ENCODE results near the gene BRAF. TPM values are rescaled to one million over a fixed set of nuclear protein-coding genes. Genes with fewer than 3 reads are reported as not detected.
"Not testable (repeated sequence)": the region's sequence is repeated elsewhere in the genome, so short reads cannot be mapped to it uniquely, and the experiment has no call there.

The BRAF gene
- total RNA-seq, 1 donor from 2014 or later = 48.0 TPM

DNA sequence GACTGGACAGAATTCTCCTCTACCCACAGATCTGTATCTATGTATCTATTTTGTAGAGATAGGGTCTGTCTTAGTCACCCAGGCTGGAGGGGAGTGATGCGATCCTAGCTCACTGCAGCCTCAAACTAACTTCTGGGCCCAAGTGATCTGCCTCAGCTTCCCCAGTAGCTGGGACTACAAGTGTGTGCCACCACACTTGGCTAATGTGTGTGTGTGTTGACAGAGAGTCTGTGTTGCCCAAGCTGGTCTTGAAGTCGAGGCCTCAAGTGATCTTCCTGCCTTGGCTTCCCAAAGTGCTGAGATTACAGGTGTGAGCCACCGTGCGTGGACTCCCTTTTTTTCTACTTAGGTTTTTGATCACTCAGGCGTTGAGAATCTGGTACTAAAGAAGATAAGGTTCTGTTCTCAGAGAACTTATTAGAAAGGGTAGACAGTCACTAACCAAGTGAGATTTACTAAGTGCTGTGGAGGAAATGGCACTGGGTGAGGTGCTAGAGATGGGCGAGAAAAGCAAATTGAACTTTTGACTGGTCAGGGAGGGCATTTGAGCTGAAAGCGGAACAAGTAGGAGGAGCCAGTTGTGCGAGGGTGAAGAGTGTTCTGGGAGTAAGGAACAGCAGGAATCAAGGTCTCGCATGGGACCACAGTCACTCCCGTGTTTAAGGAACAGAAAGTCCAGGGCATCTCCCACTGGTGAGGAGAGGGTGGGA lies 210.2 kb downstream of the BRAF start:
- Histone ChIP-seq H3K4me3 (no peak overlapping the region), H2AFZ (replicated peaks) (no peak overlapping the region), H3F3A (ENCODE audit: low read depth) (no peaks in the 10 kb centered on the region), H3K4me1 (no peaks in the 10 kb centered on the region), H3K27ac (no peak overlapping the region), H3K79me2 (ENCODE audit: low read depth) (no peaks in the 10 kb centered on the region), H3K36me3 (no peaks in the 10 kb centered on the region), H4K20me1 (ENCODE audit: low read depth) (no peaks in the 10 kb centered on the region), H3K4me2 (no peak overlapping the region), H3K27me3 (no peaks in the 10 kb centered on the region), H3K9ac (no peak overlapping the region), H3K9me3 (ENCODE audit: low read depth) (no peaks in the 10 kb centered on the region)
- Mint-ChIP-seq H3K4me3 (no peak overlapping the region), H3K4me1 (no peaks in the 10 kb centered on the region), H3K27me3 (ENCODE audit: insufficient read depth, low read depth) (no peaks in the 10 kb centered on the region), H3K27ac (no peak overlapping the region), H3K9me3 (peaks cover 18% of the 10 kb centered on the region), H3K36me3 (peaks cover 23% of the 10 kb centered on the region)
- TF ChIP-seq EZH2phosphoT487 (IDR thresholded peaks at IDR 0.05) (no peak), EZH2 (IDR thresholded peaks at IDR 0.05) (no peak), CTCF (IDR thresholded peaks at IDR 0.05) (no peak)
- no peak for DNase-seq (ENCODE audit: low spot score)

DNA sequence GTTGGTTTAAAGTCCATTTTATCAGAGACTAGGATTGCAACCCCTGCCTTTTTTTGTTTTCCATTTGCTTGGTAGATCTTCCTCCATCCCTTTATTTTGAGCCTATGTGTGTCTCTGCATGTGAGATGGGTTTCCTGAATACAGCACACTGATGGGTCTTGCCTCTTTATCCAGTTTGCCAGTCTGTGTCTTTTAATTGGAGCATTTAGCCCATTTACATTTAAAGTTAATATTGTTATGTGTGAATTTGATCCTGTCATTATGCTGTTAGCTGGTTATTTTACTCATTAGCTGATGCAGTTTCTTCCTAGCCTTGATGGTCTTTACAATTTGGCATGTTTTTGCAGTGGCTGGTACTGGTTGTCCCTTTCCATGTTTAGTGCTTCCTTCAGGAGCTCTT lies 212.3 kb downstream of the BRAF start:
- H3K27me3 ChIP-seq; H3K9me3 ChIP-seq (ENCODE audit: low read depth); DNase-seq (ENCODE audit: low spot score); H3K36me3 ChIP-seq; H4K20me1 ChIP-seq (ENCODE audit: low read depth); H3K4me1 ChIP-seq; H3K27ac Mint-ChIP-seq; H3K27ac ChIP-seq; H3K27me3 Mint-ChIP-seq (ENCODE audit: insufficient read depth, low read depth); H3K4me3 ChIP-seq; H2AFZ ChIP-seq (replicated peaks); H3K79me2 ChIP-seq (ENCODE audit: low read depth); H3K9ac ChIP-seq; H3K4me3 Mint-ChIP-seq; H3K4me1 Mint-ChIP-seq; H3F3A ChIP-seq (ENCODE audit: low read depth); H3K4me2 ChIP-seq: not testable (repeated sequence)
- peaks cover 18% of the 10 kb centered on the region for H3K9me3 Mint-ChIP-seq
- peaks cover 23% of the 10 kb centered on the region for H3K36me3 Mint-ChIP-seq

DNA sequence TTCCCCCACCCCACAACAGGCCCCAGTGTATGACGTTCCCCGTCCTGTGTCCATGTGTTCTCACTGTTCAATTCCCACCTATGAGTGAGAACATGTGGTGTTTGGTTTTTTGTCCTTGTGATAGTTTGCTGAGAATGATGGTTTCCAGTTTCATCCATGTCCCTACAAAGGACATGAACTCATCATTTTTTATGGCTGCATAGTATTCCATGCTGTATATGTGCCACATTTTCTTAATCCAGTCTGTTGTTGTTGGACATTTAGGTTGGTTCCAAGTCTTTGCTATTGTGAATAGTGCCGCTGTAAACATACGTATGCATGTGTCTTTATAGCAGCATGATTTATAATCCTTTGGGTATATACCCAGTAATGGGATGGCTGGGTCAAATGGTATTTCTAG lies 216.0 kb downstream of the BRAF start:
- not testable (repeated sequence) for H3K27me3 ChIP-seq; DNase-seq (ENCODE audit: low spot score); H3K9me3 ChIP-seq (ENCODE audit: low read depth); H3K9ac ChIP-seq; H3K4me2 ChIP-seq; H3K79me2 ChIP-seq (ENCODE audit: low read depth); H3K4me3 Mint-ChIP-seq; H3F3A ChIP-seq (ENCODE audit: low read depth); H3K27ac Mint-ChIP-seq; H2AFZ ChIP-seq (replicated peaks); H3K36me3 ChIP-seq; H3K4me1 Mint-ChIP-seq; H3K4me3 ChIP-seq; H3K27ac ChIP-seq; H3K4me1 ChIP-seq; H4K20me1 ChIP-seq (ENCODE audit: low read depth); H3K27me3 Mint-ChIP-seq (ENCODE audit: insufficient read depth, low read depth)
- peaks cover 12% of the 10 kb centered on the region for H3K9me3 Mint-ChIP-seq
- H3K36me3 Mint-ChIP-seq = peaks cover 22% of the 10 kb centered on the region

DNA sequence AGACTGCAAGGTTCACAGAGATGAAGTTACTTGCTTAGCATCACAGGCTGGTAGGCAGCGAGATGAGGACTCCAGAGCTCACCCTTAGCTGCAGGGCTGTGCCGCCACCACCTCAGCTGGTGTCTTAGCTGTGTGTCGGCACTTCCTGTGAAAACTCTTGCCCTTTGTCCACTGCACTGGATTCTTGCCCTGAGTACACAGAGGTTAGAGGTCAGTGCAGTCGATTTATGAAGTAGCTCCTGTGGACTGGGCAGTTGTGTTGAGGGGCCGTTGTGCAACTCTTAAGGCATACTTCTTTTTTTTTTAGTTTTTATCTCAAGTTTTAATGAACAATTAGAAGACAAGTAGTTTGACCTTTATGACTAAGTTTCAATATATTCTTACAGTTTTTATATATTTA lies 217.6 kb downstream of the BRAF start:
- H3K4me1 Mint-ChIP-seq = no peaks in the 10 kb centered on the region

More for the DNA sequence above, 217.6 kb downstream of the BRAF start:
- no peak for TF ChIP-seq EZH2 (IDR thresholded peaks at IDR 0.05)
- TF ChIP-seq EZH2phosphoT487 (IDR thresholded peaks at IDR 0.05) = no peak
- TF ChIP-seq CTCF (IDR thresholded peaks at IDR 0.05) = no peak
- H3K4me1 ChIP-seq = no peaks in the 10 kb centered on the region
- Mint-ChIP-seq H3K27me3 (ENCODE audit: insufficient read depth, low read depth) (peaks cover 2% of the 10 kb centered on the region), H3K4me3 (no peak overlapping the region), H3K36me3 (peaks cover 20% of the 10 kb centered on the region), H3K27ac (no peak overlapping the region), H3K9me3 (peaks cover 6% of the 10 kb centered on the region)
- H3K27ac ChIP-seq = no peak overlapping the region
- DNase-seq (ENCODE audit: low spot score) = no peak
- H3K4me3 ChIP-seq = no peak overlapping the region
- no peaks in the 10 kb centered on the region for H3K9me3 ChIP-seq (ENCODE audit: low read depth)
- no peak overlapping the region for H2AFZ ChIP-seq (replicated peaks)
- no peak overlapping the region for H3K9ac ChIP-seq
- peaks cover 5% of the 10 kb centered on the region for H3F3A ChIP-seq (ENCODE audit: low read depth)
- no peak overlapping the region for H3K4me2 ChIP-seq
- H4K20me1 ChIP-seq (ENCODE audit: low read depth) = no peaks in the 10 kb centered on the region
- H3K79me2 ChIP-seq (ENCODE audit: low read depth) = peaks cover 5% of the 10 kb centered on the region
- H3K27me3 ChIP-seq = no peaks in the 10 kb centered on the region
- H3K36me3 ChIP-seq = no peaks in the 10 kb centered on the region
